Panc1 (cell line): ENCODE results near the gene PLAU.

Experiments used
- CTCF ChIP-seq: fragments of 450-650 bp; IDR thresholded peaks from 2 replicates; pipeline ENCODE4 v1.5.1; 2017; ENCODE audit warnings: mild to moderate bottlenecking
- TF ChIP-seq, protein P1 (sequence below), 2 experiments: IDR thresholded peaks; 2 replicates each; pipeline ENCODE4 v1.6.1; 2011 to 2012; ENCODE audit warnings: low read depth in 2 of 2, control low read depth in 1 of 2, low read length in 1 of 2, mild to moderate bottlenecking in 1 of 2, moderate library complexity in 1 of 2; ENCODE audit not compliant: insufficient read depth in 1 of 2

DNA sequence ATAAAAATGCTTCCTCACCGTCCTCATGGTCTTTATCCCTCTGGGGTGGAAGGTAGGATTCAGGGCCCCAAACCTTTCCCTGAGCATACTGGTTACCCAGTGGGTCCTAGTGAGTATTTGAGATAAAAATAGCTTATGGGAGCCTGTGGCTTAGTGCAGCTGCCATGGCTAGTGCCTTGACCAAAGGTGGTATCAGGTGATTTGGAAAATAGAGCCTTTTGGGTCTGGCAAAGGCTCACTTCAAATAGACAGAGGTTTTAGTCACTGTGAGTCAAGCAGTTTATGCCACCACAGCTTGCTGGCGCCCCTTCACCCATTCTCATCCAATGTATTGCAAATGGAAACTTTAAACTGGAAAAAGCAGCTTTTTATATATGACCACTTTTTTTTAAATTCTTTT is 30.4 kb downstream of the PLAU start:
- TF ChIP-seq CTCF: no peak
- TF ChIP-seq, protein P1, sequence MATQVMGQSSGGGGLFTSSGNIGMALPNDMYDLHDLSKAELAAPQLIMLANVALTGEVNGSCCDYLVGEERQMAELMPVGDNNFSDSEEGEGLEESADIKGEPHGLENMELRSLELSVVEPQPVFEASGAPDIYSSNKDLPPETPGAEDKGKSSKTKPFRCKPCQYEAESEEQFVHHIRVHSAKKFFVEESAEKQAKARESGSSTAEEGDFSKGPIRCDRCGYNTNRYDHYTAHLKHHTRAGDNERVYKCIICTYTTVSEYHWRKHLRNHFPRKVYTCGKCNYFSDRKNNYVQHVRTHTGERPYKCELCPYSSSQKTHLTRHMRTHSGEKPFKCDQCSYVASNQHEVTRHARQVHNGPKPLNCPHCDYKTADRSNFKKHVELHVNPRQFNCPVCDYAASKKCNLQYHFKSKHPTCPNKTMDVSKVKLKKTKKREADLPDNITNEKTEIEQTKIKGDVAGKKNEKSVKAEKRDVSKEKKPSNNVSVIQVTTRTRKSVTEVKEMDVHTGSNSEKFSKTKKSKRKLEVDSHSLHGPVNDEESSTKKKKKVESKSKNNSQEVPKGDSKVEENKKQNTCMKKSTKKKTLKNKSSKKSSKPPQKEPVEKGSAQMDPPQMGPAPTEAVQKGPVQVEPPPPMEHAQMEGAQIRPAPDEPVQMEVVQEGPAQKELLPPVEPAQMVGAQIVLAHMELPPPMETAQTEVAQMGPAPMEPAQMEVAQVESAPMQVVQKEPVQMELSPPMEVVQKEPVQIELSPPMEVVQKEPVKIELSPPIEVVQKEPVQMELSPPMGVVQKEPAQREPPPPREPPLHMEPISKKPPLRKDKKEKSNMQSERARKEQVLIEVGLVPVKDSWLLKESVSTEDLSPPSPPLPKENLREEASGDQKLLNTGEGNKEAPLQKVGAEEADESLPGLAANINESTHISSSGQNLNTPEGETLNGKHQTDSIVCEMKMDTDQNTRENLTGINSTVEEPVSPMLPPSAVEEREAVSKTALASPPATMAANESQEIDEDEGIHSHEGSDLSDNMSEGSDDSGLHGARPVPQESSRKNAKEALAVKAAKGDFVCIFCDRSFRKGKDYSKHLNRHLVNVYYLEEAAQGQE (IDR thresholded peaks at IDR 0.05; ENCODE audit: insufficient read depth in 1 of 2, low read depth in 2 of 2, low read length in 1 of 2): no peak
